Suprapubic skin (tissue), 4 donors: ENCODE results near the gene ELL. TPM values are rescaled to one million over a fixed set of nuclear protein-coding genes. Genes with fewer than 3 reads are reported as not detected.

Source experiments
- DNase-seq, 2 donors: peaks; one replicate each; pipeline ENCODE4 v3.0.0-alpha.2; 2019; ENCODE audit warnings: low spot score in 2 of 2
- H3K27ac ChIP-seq: fragments of 200-600 bp; sonication (generic); one replicate; pipeline ENCODE4 v1.5.1; 2019
- H3K27me3 ChIP-seq: fragments of 200-600 bp; sonication (generic); one replicate; pipeline ENCODE4 v1.5.1; 2019
- H3K36me3 ChIP-seq: fragments of 200-600 bp; sonication (generic); one replicate; pipeline ENCODE4 v1.5.1; 2019
- H3K4me1 ChIP-seq: fragments of 200-600 bp; sonication (generic); one replicate; pipeline ENCODE4 v1.5.1; 2019
- H3K4me3 ChIP-seq: fragments of 200-600 bp; sonication (generic); one replicate; pipeline ENCODE4 v1.5.1; 2019; ENCODE audit warnings: mild to moderate bottlenecking
- H3K9me3 ChIP-seq: fragments of 200-600 bp; sonication (generic); one replicate; pipeline ENCODE4 v1.5.1; 2019
- EP300 ChIP-seq: sonication (generic); formaldehyde crosslinking; IDR thresholded peaks from one replicate; pipeline ENCODE4 v1.6.1; 2017; ENCODE audit warnings: antibody characterized with exemption
- POLR2A ChIP-seq, 2 donors: fragments of 450-650 bp; IDR thresholded peaks; one replicate each; pipeline ENCODE4 v1.6.1; 2017; ENCODE audit warnings: antibody characterized with exemption in 2 of 2, mild to moderate bottlenecking in 2 of 2, moderate library complexity in 2 of 2
- POLR2AphosphoS5 ChIP-seq, 3 donors: sonication (generic); formaldehyde crosslinking; IDR thresholded peaks; one replicate each; pipeline ENCODE4 v1.6.1; 2017; ENCODE audit warnings: antibody characterized with exemption in 3 of 3
- WGBS: methylation state at CpG from one replicate; pipeline ENCODE4 v1.1.5; 2018; 5-methylcytosine and 5-hydroxymethylcytosine counted together
- total RNA-seq, 4 donors: library from RNA; depleted of rRNA; stranded (reverse); fragments of >200 nt; gene quantifications; one replicate each; pipeline ENCODE4 v1.1.0, GENCODE V29; 2016
- TF ChIP-seq, protein P1 (sequence below), 2 donors: fragments of 200-600 bp in 1 of 2; fragments of 450-650 bp in 1 of 2; sonication (generic) in 1 of 2; IDR thresholded peaks; one replicate each; pipeline ENCODE4 v1.5.1; 2016 to 2019; ENCODE audit warnings: antibody characterized with exemption in 2 of 2, mild to moderate bottlenecking in 1 of 2, moderate library complexity in 1 of 2

Gene ELL
- total RNA-seq, 4 donors from 2014 or later, result 27.0 to 59.5 (median 36.9) TPM

- Histone ChIP-seq H3K4me1 (peaks cover 59% of the 10 kb centered on the region), H3K9me3 (no peaks in the 10 kb centered on the region), H3K27me3 (no peaks in the 10 kb centered on the region), H3K36me3 (no peaks in the 10 kb centered on the region), H3K4me3 (no peak overlapping the region), H3K27ac (peak overlapping the region; percentile 82)
- WGBS, result 34% methylated on average over 9 of the region's 17 CpGs
- DNase-seq, result peak; percentile 93 to 94
- TF ChIP-seq POLR2AphosphoS5 (IDR thresholded peaks at IDR 0.05) (peak; percentile 84 to 95 (median 88)), EP300 (no peak)
These were observed 43.1 kb downstream of the ELL start for GRCh38 chr19:18478545-18479311.

- H3K27me3 ChIP-seq, result no peaks in the 10 kb centered on the region
- no peak for TF ChIP-seq POLR2AphosphoS5 (IDR thresholded peaks at IDR 0.05)
- WGBS, result 86% methylated on average over 7 of the region's 8 CpGs
- no peaks in the 10 kb centered on the region for H3K36me3 ChIP-seq
- H3K9me3 ChIP-seq, result no peaks in the 10 kb centered on the region
- no peak for DNase-seq
- H3K4me3 ChIP-seq, result no peak overlapping the region
- peak overlapping the region; percentile 79 for H3K27ac ChIP-seq
- H3K4me1 ChIP-seq, result peaks cover 53% of the 10 kb centered on the region
These were observed 43.9 kb downstream of the ELL start for GRCh38 chr19:18477974-18478373.

DNA sequence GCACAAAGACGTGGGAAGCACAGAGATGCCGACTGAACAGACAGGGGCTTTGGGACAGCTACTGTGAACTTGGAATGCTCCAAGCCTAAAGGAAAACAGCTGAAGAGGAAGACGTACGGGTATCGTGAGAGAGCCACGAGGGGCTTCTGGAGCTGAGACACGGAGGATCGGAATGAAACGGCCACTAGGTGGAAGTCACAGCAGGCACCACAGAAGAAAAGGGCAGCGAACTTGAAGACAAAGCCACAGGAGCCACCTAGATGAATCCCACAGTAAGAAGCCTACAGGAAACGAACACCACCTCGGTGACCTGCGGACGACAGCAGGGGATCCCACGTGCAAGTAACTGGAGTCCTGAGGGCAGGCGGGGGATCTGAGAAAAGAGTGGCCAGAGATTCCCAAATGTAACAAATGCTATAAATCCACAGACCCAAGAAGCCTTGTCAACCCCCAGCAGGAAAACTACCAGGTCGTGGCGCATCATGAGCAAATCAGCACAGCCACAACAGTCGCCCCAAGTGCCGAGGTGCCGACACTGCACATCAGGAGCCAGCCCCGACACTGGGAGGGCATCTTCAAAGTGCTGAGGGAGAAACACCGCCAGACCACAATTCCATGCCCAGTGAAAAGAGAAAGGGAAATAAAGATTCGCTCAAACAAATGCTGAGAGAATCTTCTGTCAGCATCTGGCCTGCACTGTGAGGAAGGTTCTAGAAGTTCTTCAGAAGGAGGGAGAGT lies 44.7 kb downstream of the ELL start:
- 83% methylated on average over 24 of the region's 24 CpGs for WGBS
- DNase-seq, result no peak
- no peaks in the 10 kb centered on the region for H3K27me3 ChIP-seq
- H3K4me3 ChIP-seq, result no peak overlapping the region
- no peak overlapping the region for H3K27ac ChIP-seq
- peaks cover 3% of the 10 kb centered on the region for H3K36me3 ChIP-seq
- TF ChIP-seq, protein P1, sequence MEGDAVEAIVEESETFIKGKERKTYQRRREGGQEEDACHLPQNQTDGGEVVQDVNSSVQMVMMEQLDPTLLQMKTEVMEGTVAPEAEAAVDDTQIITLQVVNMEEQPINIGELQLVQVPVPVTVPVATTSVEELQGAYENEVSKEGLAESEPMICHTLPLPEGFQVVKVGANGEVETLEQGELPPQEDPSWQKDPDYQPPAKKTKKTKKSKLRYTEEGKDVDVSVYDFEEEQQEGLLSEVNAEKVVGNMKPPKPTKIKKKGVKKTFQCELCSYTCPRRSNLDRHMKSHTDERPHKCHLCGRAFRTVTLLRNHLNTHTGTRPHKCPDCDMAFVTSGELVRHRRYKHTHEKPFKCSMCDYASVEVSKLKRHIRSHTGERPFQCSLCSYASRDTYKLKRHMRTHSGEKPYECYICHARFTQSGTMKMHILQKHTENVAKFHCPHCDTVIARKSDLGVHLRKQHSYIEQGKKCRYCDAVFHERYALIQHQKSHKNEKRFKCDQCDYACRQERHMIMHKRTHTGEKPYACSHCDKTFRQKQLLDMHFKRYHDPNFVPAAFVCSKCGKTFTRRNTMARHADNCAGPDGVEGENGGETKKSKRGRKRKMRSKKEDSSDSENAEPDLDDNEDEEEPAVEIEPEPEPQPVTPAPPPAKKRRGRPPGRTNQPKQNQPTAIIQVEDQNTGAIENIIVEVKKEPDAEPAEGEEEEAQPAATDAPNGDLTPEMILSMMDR (IDR thresholded peaks at IDR 0.05), result no peak
- TF ChIP-seq POLR2AphosphoS5 (IDR thresholded peaks at IDR 0.05) (no peak), EP300 (no peak), POLR2A (IDR thresholded peaks at IDR 0.05) (no peak)
- H3K9me3 ChIP-seq, result no peaks in the 10 kb centered on the region
- peaks cover 53% of the 10 kb centered on the region for H3K4me1 ChIP-seq

DNA sequence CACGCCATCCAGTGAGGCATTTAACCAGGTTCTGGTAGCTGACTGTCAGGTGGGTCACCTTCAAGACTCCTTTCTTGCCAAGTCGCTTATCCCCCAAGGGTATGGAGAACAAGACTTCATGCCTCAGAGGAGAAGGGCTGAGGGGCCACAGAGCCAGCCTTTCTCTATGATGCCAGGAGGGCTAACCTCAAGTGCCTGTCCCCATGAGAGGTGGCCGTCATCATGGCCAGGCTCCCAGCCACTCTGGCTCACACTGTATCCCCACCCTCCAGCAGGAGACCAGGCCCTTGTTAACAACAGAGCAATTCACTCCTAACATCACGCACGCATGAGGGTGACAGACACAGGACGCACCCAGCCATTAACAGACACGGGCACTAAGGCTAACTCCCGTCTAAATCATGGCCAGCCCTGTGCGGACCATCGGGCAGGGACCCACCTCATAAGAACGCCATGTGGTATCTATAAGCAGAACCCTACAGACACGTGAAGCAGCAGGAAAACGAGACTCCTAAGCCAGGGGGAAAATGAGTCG lies 45.3 kb downstream of the ELL start:
- Histone ChIP-seq H3K9me3 (no peaks in the 10 kb centered on the region), H3K4me3 (no peak overlapping the region), H3K27ac (no peak overlapping the region), H3K4me1 (peaks cover 53% of the 10 kb centered on the region), H3K36me3 (peaks cover 7% of the 10 kb centered on the region), H3K27me3 (no peaks in the 10 kb centered on the region)
- TF ChIP-seq, protein P1 (IDR thresholded peaks at IDR 0.05), result no peak
- TF ChIP-seq POLR2AphosphoS5 (IDR thresholded peaks at IDR 0.05), result no peak
- no peak for TF ChIP-seq POLR2A (IDR thresholded peaks at IDR 0.05)
- no peak for TF ChIP-seq EP300
- DNase-seq, result no peak
- WGBS, result 91% methylated on average over 13 of the region's 14 CpGs

DNA sequence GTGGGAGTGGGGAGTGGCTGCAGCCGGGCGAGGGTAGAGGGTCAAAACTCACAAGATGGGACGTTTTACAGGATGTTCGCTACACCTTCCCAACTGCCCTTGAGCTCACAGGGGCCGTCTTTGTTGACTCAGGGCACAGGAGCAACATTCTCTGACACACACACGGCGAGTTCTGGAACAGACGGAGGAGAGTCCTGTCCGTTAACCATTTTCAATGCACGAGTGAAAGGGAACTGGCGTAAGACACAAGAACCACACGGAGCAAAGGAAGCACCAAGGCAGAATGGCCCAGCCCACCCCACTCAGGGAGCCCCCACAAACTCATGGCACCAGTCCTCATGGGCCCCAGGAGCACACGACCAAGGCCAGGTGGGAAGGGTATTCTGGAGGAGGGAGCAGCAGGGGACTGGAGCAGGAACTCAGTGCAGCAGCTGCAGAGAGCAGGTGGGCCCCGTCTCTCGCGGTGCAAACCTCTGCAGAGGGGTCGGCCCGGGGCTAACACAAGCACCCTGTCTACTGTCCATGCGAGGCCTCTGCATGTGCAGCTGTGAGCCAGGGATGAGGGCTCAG lies 46.0 kb downstream of the ELL start:
- TF ChIP-seq, protein P1 (IDR thresholded peaks at IDR 0.05), result no peak
- TF ChIP-seq EP300, result no peak
- no peak for TF ChIP-seq POLR2AphosphoS5 (IDR thresholded peaks at IDR 0.05)
- no peak for TF ChIP-seq POLR2A (IDR thresholded peaks at IDR 0.05)
- no peaks in the 10 kb centered on the region for H3K27me3 ChIP-seq
- DNase-seq, result no peak
- H3K27ac ChIP-seq, result no peak overlapping the region
- no peaks in the 10 kb centered on the region for H3K9me3 ChIP-seq
- 83% methylated on average over 13 of the region's 19 CpGs for WGBS
- peaks cover 47% of the 10 kb centered on the region for H3K4me1 ChIP-seq
- no peak overlapping the region for H3K4me3 ChIP-seq
- peaks cover 12% of the 10 kb centered on the region for H3K36me3 ChIP-seq
